Stimulated activated CD8-positive, alpha-beta memory T cell treated with anti-CD3 and anti-CD28 coated beads, Interleukin-4, amount 100 ng/mL, for 4 hours (primary cell): ENCODE measurements around the gene PPARA.

ENCODE experiments used
- DNase-seq, 2 donors: peaks; one replicate each; pipeline ENCODE4 v3.0.0-alpha.2; 2020; ENCODE audit warnings: low read depth in 2 of 2, low spot score in 1 of 2

PPARA gene

GRCh38 chr22:46150034-46150654, at the start of gene PPARA:
Gene PPARA, plus strand, starts transcription at chr22:46150526. Its CDS starts 47,858 bp downstream, at chr22:46198384.
- peak; percentile 58 to 78 for DNase-seq

- DNase-seq: no peak
Observed at GRCh38 chr22:46102159-46102558, 48.2 kb upstream of the PPARA start.

- no peak for DNase-seq
Observed at GRCh38 chr22:46102752-46103151, 47.6 kb upstream of the PPARA start.

GRCh38 chr22:46103181-46103580, 47.1 kb upstream of the PPARA start:
- no peak for DNase-seq

- DNase-seq: no peak
Observed at GRCh38 chr22:46103664-46104063, 46.7 kb upstream of the PPARA start.

GRCh38 chr22:46104170-46104880, 46.0 kb upstream of the PPARA start:
- no peak for DNase-seq

GRCh38 chr22:46104881-46105493, 45.3 kb upstream of the PPARA start:
- DNase-seq: no peak

GRCh38 chr22:46105494-46106278, 44.6 kb upstream of the PPARA start:
- no peak for DNase-seq

- DNase-seq: no peak
Observed at GRCh38 chr22:46106279-46107022, 43.9 kb upstream of the PPARA start.

GRCh38 chr22:46107089-46107664, 43.1 kb upstream of the PPARA start:
- DNase-seq: no peak

- DNase-seq: no peak
Observed at GRCh38 chr22:46107753-46108563, 42.4 kb upstream of the PPARA start.

- no peak for DNase-seq
Observed at GRCh38 chr22:46108564-46109473, 41.5 kb upstream of the PPARA start.

- DNase-seq: no peak
Observed at GRCh38 chr22:46109474-46110003, 40.8 kb upstream of the PPARA start.

- DNase-seq: no peak
Observed at GRCh38 chr22:46110215-46110614, 40.1 kb upstream of the PPARA start.

GRCh38 chr22:46111645-46112306, 38.5 kb upstream of the PPARA start:
- no peak for DNase-seq

- no peak for DNase-seq
Observed at GRCh38 chr22:46112405-46112804, 37.9 kb upstream of the PPARA start.

GRCh38 chr22:46113110-46113909, 37.0 kb upstream of the PPARA start:
- DNase-seq: no peak
